Measurements from ENCODE around the gene PML.
"Not testable (repeated sequence)": the region's sequence is repeated elsewhere in the genome, so short reads cannot be mapped to it uniquely, and the experiment has no call there.

GRCh38 chr15:74071645-74072044, 77.1 kb downstream of the PML start:
- not testable (repeated sequence) for TF ChIP-seq CTCF (IDR thresholded peaks at IDR 0.05; ENCODE audit: poor library complexity); EZH2phosphoT487 (IDR thresholded peaks at IDR 0.05; ENCODE audit: low read depth, severe bottlenecking, unreplicated experiment); EZH2 (IDR thresholded peaks at IDR 0.05; ENCODE audit: borderline replicate concordance)

Measured in hepatocyte (in vitro differentiated cells).